PC-9 (cell line): ENCODE measurements around the gene PRKG1. TPM values are rescaled to one million over a fixed set of nuclear protein-coding genes. Genes with fewer than 3 reads are reported as not detected.

Source experiments
- BruUV-seq: library from RNA; stranded (reverse); fragments of 400-500 nt; replicated peaks from 2 replicates; lab custom pipeline; 2021; lab: Mats Ljungman, UMichigan
- CTCF ChIA-PET: fragments of 300-600 bp; sonication (Branson Sonifier 250); formaldehyde crosslinking; loops from one replicate; lab custom pipeline; 2022; ENCODE audit warnings: antibody characterized with exemption; lab: Charles Lee
- POLR2A ChIA-PET: fragments of 300-600 bp; sonication (Branson Sonifier 250); formaldehyde crosslinking; loops from one replicate; lab custom pipeline; 2022; ENCODE audit warnings: antibody characterized with exemption; ENCODE audit not compliant: unreplicated experiment; lab: Charles Lee
- DNase-seq, 2 experiments: peaks; one replicate each; pipeline versions ENCODE4 v3.0.0 to v3.0.0-alpha.2; 2015 to 2022; ENCODE audit warnings: mixed read lengths in 1 of 2
- H2AFZ ChIP-seq: fragments of 200-600 bp; sonication (generic); 2 replicates; pipeline ENCODE4 v1.8.1; 2017; ENCODE audit warnings: antibody characterized with exemption
- H3F3A ChIP-seq: fragments of 200-600 bp; sonication (generic); 2 replicates; pipeline ENCODE4 v1.8.1; 2017; ENCODE audit warnings: antibody characterized with exemption, mild to moderate bottlenecking, low read depth; ENCODE audit not compliant: insufficient read depth
- H3K27ac ChIP-seq: fragments of 200-600 bp; sonication (generic); 2 replicates; pipeline ENCODE4 v1.6.1; 2016; ENCODE audit warnings: mixed run types
- H3K27me3 ChIP-seq: fragments of 200-600 bp; sonication (generic); 2 replicates; pipeline ENCODE4 v1.6.1; 2016; ENCODE audit warnings: low read depth, mixed run types; ENCODE audit not compliant: insufficient read depth
- H3K36me3 ChIP-seq: fragments of 200-600 bp; sonication (generic); 2 replicates; pipeline ENCODE4 v1.6.1; 2016; ENCODE audit warnings: low read depth, mixed run types
- H3K4me1 ChIP-seq: fragments of 200-600 bp; sonication (generic); replicated peaks from 2 replicates; pipeline ENCODE4 v1.6.1; 2016; ENCODE audit warnings: mixed run types; ENCODE audit not compliant: insufficient read depth
- H3K4me2 ChIP-seq: fragments of 200-600 bp; sonication (generic); 2 replicates; pipeline ENCODE4 v1.6.1; 2017; ENCODE audit warnings: mixed run types
- H3K4me3 ChIP-seq: fragments of 200-600 bp; sonication (generic); 2 replicates; pipeline ENCODE4 v1.6.1; 2016; ENCODE audit warnings: mixed run types
- H3K79me2 ChIP-seq: fragments of 200-600 bp; sonication (generic); 2 replicates; pipeline ENCODE4 v1.6.1; 2017; ENCODE audit warnings: low read depth, mixed run types
- H3K9me2 ChIP-seq: fragments of 200-600 bp; sonication (generic); 2 replicates; pipeline ENCODE4 v1.8.1; 2017; ENCODE audit warnings: mild to moderate bottlenecking; ENCODE audit not compliant: insufficient read depth
- H3K9me3 ChIP-seq: fragments of 200-600 bp; sonication (generic); 2 replicates; pipeline ENCODE4 v1.8.1; 2016; ENCODE audit warnings: low read depth; ENCODE audit not compliant: insufficient read depth
- H4K20me1 ChIP-seq: fragments of 200-600 bp; sonication (generic); 2 replicates; pipeline ENCODE4 v1.8.1; 2017; ENCODE audit not compliant: insufficient read depth
- CTCF ChIP-seq: fragments of 200-600 bp; sonication (generic); conservative IDR thresholded peaks from 2 replicates; pipeline ENCODE4 v1.6.1; 2017; ENCODE audit warnings: mixed run types, antibody characterized with exemption, mild to moderate bottlenecking, moderate library complexity
- EZH2 ChIP-seq: fragments of 200-600 bp; sonication (generic); IDR thresholded peaks from 2 replicates; pipeline ENCODE4 v1.8.0; 2017; ENCODE audit warnings: antibody characterized with exemption, low read depth
- intact Hi-C: fragments of 100-400 bp; cut with micrococcal nuclease; formaldehyde crosslinking; loops from one replicate; pipeline ENCODE4 v1.10.0; 2022; ENCODE audit not compliant: unreplicated experiment
- total RNA-seq: library from RNA; stranded (reverse); gene quantifications from 2 replicates; pipeline ENCODE4 v1.2.3, GENCODE V29; 2021

Gene PRKG1
- total RNA-seq, 1 experiment from 2014 or later, result 0.70 TPM

GRCh38 chr10:51377070-51377931, 303.0 kb downstream of the PRKG1 start:
- intact Hi-C loops, result no loop called here
- no peaks in the 10 kb centered on the region for H3K9me3 ChIP-seq
- H2AFZ ChIP-seq, result no peak overlapping the region
- H3F3A ChIP-seq, result no peaks in the 10 kb centered on the region
- no peak for TF ChIP-seq CTCF
- TF ChIP-seq EZH2, result no peak
- no peaks in the 10 kb centered on the region for H4K20me1 ChIP-seq
- no peak overlapping the region for H3K4me2 ChIP-seq
- POLR2A ChIA-PET, result no interaction called here
- H3K27ac ChIP-seq, result no peak overlapping the region
- CTCF ChIA-PET, result interaction anchor here (0.7 kb wide), 1 partner anchor 371 kb away, joined by 3 read pairs; no protein-coding TSS in a partner anchor
- H3K79me2 ChIP-seq, result no peaks in the 10 kb centered on the region
- DNase-seq, result no peak
- no peak overlapping the region for H3K4me3 ChIP-seq
- H3K36me3 ChIP-seq, result no peaks in the 10 kb centered on the region
- no peaks in the 10 kb centered on the region for H3K9me2 ChIP-seq
- no TSS peak for BruUV-seq
- no peaks in the 10 kb centered on the region for H3K27me3 ChIP-seq
- H3K4me1 ChIP-seq, result no peaks in the 10 kb centered on the region

- no peak overlapping the region for H2AFZ ChIP-seq
- DNase-seq, result no peak
- CTCF ChIA-PET, result interaction anchor here (0.7 kb wide), 1 partner anchor 371 kb away, joined by 3 read pairs; no protein-coding TSS in a partner anchor
- TF ChIP-seq EZH2 (no peak), CTCF (no peak)
- H3K36me3 ChIP-seq, result no peaks in the 10 kb centered on the region
- no peaks in the 10 kb centered on the region for H3F3A ChIP-seq
- H3K4me2 ChIP-seq, result no peak overlapping the region
- H3K9me2 ChIP-seq, result no peaks in the 10 kb centered on the region
- POLR2A ChIA-PET, result interaction anchor here (0.7 kb wide), 1 partner anchor 58 kb away, joined by 8 read pairs; no protein-coding TSS in a partner anchor
- intact Hi-C loops, result no loop called here
- no TSS peak for BruUV-seq
- no peaks in the 10 kb centered on the region for H3K4me1 ChIP-seq
- no peaks in the 10 kb centered on the region for H3K79me2 ChIP-seq
- no peak overlapping the region for H3K27ac ChIP-seq
- no peaks in the 10 kb centered on the region for H4K20me1 ChIP-seq
- H3K9me3 ChIP-seq, result no peaks in the 10 kb centered on the region
- no peaks in the 10 kb centered on the region for H3K27me3 ChIP-seq
- no peak overlapping the region for H3K4me3 ChIP-seq
These were observed 303.8 kb downstream of the PRKG1 start for GRCh38 chr10:51377932-51378599.

GRCh38 chr10:51382181-51382580, 307.9 kb downstream of the PRKG1 start:
- H3K4me3 ChIP-seq, result no peak overlapping the region
- no peaks in the 10 kb centered on the region for H4K20me1 ChIP-seq
- no peaks in the 10 kb centered on the region for H3K9me2 ChIP-seq
- intact Hi-C loops, result no loop called here
- no peak for TF ChIP-seq EZH2
- TF ChIP-seq CTCF, result no peak
- no peaks in the 10 kb centered on the region for H3K79me2 ChIP-seq
- H3K27me3 ChIP-seq, result no peaks in the 10 kb centered on the region
- ChIA-PET CTCF (no interaction called here), POLR2A (no interaction called here)
- no peak for DNase-seq
- no peaks in the 10 kb centered on the region for H3K36me3 ChIP-seq
- H3K4me2 ChIP-seq, result no peak overlapping the region
- no peak overlapping the region for H2AFZ ChIP-seq
- no TSS peak for BruUV-seq
- H3K27ac ChIP-seq, result no peak overlapping the region
- no peaks in the 10 kb centered on the region for H3K9me3 ChIP-seq
- H3F3A ChIP-seq, result no peaks in the 10 kb centered on the region
- H3K4me1 ChIP-seq, result no peaks in the 10 kb centered on the region
